SK-N-SH treated with all-trans-retinoic acid at 6 μM for 48 hours (cell line): ENCODE data around the gene NTN1.

Experiments used
- ATAC-seq: fragments of 200-7000 bp; cut with Tn5 transposase; 3 replicates; pipeline ENCODE4 v1.9.1; 2020; ENCODE audit warnings: mild to moderate bottlenecking, moderate library complexity
- ARNTL ChIP-seq: fragments of 450-650 bp; formaldehyde crosslinking; IDR thresholded peaks from 2 replicates; pipeline ENCODE4 v1.5.0; 2020; ENCODE audit warnings: low read depth, mild to moderate bottlenecking, moderate library complexity, borderline replicate concordance
- BACH2 ChIP-seq: fragments of 250-450 bp; sonication (Bioruptor Pico); IDR thresholded peaks from 2 replicates; pipeline ENCODE4 v1.9.0; 2021; ENCODE audit warnings: mild to moderate bottlenecking, borderline replicate concordance
- ESRRG ChIP-seq: fragments of 250-450 bp; sonication (Bioruptor Pico); IDR thresholded peaks from 2 replicates; pipeline ENCODE4 v1.6.1; 2021; ENCODE audit warnings: mild to moderate bottlenecking
- GLIS3 ChIP-seq: fragments of 250-450 bp; sonication (Bioruptor Pico); IDR thresholded peaks from 2 replicates; pipeline ENCODE4 v1.5.0; 2020; ENCODE audit warnings: mild to moderate bottlenecking, moderate library complexity
- ISL1 ChIP-seq: fragments of 250-450 bp; sonication (Bioruptor Pico); IDR thresholded peaks from 2 replicates; pipeline ENCODE4 v2.1.2; 2022; ENCODE audit warnings: mild to moderate bottlenecking, moderate library complexity
- OSR1 ChIP-seq: fragments of 250-450 bp; sonication (Bioruptor Pico); IDR thresholded peaks from 2 replicates; pipeline ENCODE4 v1.8.0; 2022; ENCODE audit warnings: moderate library complexity, mild to moderate bottlenecking, inconsistent platforms
- PATZ1 ChIP-seq: fragments of 250-450 bp; sonication (Bioruptor Pico); IDR thresholded peaks from 2 replicates; pipeline ENCODE4 v1.8.0; 2020; ENCODE audit warnings: mild to moderate bottlenecking, moderate library complexity, borderline replicate concordance
- POU6F1 ChIP-seq: fragments of 250-450 bp; sonication (Bioruptor Pico); IDR thresholded peaks from 2 replicates; pipeline ENCODE4 v1.8.0; 2021; ENCODE audit warnings: low read depth, mild to moderate bottlenecking, moderate library complexity, borderline replicate concordance
- PPARA ChIP-seq: fragments of 250-450 bp; sonication (Bioruptor Pico); IDR thresholded peaks from 2 replicates; pipeline ENCODE4 v1.5.0; 2020; ENCODE audit warnings: mild to moderate bottlenecking, borderline replicate concordance
- SNAI2 ChIP-seq: fragments of 250-450 bp; sonication (Bioruptor Pico); IDR thresholded peaks from 2 replicates; pipeline ENCODE4 v1.5.0; 2020; ENCODE audit warnings: mild to moderate bottlenecking, moderate library complexity
- TCF4 ChIP-seq: fragments of 250-450 bp; sonication (Bioruptor Pico); IDR thresholded peaks from 2 replicates; pipeline ENCODE4 v1.8.0; 2021; ENCODE audit warnings: mild to moderate bottlenecking, moderate library complexity, borderline replicate concordance
- TOX ChIP-seq: fragments of 250-450 bp; sonication (Bioruptor Pico); IDR thresholded peaks from 2 replicates; pipeline ENCODE4 v1.8.0; 2021; ENCODE audit warnings: mild to moderate bottlenecking, moderate library complexity, borderline replicate concordance
- ZC3H10 ChIP-seq: fragments of 250-450 bp; sonication (Bioruptor Pico); IDR thresholded peaks from 2 replicates; pipeline ENCODE4 v1.5.1; 2021; ENCODE audit warnings: mild to moderate bottlenecking, moderate library complexity
- ZFP30 ChIP-seq: fragments of 450-650 bp; formaldehyde crosslinking; IDR thresholded peaks from 2 replicates; pipeline ENCODE4 v1.5.0; 2022; ENCODE audit warnings: mild to moderate bottlenecking, moderate library complexity
- ZNF565 ChIP-seq: fragments of 450-650 bp; formaldehyde crosslinking; conservative IDR thresholded peaks from 2 replicates; pipeline ENCODE4 v1.5.0; 2020; ENCODE audit warnings: low read depth, mild to moderate bottlenecking, moderate library complexity
- ZNF70 ChIP-seq: fragments of 450-650 bp; formaldehyde crosslinking; IDR thresholded peaks from 2 replicates; pipeline ENCODE4 v1.5.0; 2020; ENCODE audit warnings: mild to moderate bottlenecking, moderate library complexity
- ZNF8 ChIP-seq: fragments of 450-650 bp; formaldehyde crosslinking; IDR thresholded peaks from 2 replicates; pipeline ENCODE4 v1.5.0; 2020; ENCODE audit warnings: mild to moderate bottlenecking, moderate library complexity
- TF ChIP-seq, protein P1 (sequence below): fragments of 250-450 bp; sonication (Bioruptor Pico); IDR thresholded peaks from 2 replicates; pipeline ENCODE4 v1.5.1; 2021; ENCODE audit warnings: mild to moderate bottlenecking, moderate library complexity
- TF ChIP-seq, protein P2 (sequence below): fragments of 250-450 bp; sonication (Bioruptor Pico); IDR thresholded peaks from 2 replicates; pipeline ENCODE4 v1.5.1; 2020; ENCODE audit warnings: low read depth, mild to moderate bottlenecking, moderate library complexity
- TF ChIP-seq, protein P3 (sequence below): fragments of 250-450 bp; sonication (Bioruptor Pico); IDR thresholded peaks from 2 replicates; pipeline ENCODE4 v1.5.0; 2020; ENCODE audit warnings: mild to moderate bottlenecking, moderate library complexity

The NTN1 gene

GRCh38 chr17:9123594-9124553 lies 102.6 kb downstream of the NTN1 start (continued):
- TF ChIP-seq, protein P1, sequence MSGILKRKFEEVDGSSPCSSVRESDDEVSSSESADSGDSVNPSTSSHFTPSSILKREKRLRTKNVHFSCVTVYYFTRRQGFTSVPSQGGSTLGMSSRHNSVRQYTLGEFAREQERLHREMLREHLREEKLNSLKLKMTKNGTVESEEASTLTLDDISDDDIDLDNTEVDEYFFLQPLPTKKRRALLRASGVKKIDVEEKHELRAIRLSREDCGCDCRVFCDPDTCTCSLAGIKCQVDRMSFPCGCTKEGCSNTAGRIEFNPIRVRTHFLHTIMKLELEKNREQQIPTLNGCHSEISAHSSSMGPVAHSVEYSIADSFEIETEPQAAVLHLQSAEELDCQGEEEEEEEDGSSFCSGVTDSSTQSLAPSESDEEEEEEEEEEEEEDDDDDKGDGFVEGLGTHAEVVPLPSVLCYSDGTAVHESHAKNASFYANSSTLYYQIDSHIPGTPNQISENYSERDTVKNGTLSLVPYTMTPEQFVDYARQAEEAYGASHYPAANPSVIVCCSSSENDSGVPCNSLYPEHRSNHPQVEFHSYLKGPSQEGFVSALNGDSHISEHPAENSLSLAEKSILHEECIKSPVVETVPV (CRISPR knock-in tag) = no peak
- no peak for TF ChIP-seq ZC3H10 (CRISPR knock-in tag)
- TF ChIP-seq OSR1 (CRISPR knock-in tag) = no peak
- TF ChIP-seq PPARA (CRISPR knock-in tag) = no peak
- no peak for TF ChIP-seq BACH2 (CRISPR knock-in tag)
- TF ChIP-seq ZFP30 = no peak
- TF ChIP-seq, protein P2, sequence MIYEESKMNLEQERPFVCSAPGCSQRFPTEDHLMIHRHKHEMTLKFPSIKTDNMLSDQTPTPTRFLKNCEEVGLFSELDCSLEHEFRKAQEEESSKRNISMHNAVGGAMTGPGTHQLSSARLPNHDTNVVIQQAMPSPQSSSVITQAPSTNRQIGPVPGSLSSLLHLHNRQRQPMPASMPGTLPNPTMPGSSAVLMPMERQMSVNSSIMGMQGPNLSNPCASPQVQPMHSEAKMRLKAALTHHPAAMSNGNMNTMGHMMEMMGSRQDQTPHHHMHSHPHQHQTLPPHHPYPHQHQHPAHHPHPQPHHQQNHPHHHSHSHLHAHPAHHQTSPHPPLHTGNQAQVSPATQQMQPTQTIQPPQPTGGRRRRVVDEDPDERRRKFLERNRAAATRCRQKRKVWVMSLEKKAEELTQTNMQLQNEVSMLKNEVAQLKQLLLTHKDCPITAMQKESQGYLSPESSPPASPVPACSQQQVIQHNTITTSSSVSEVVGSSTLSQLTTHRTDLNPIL = no peak
- no peak for TF ChIP-seq TOX (CRISPR knock-in tag)
- TF ChIP-seq ZNF8 (CRISPR knock-in tag) = no peak
- no peak for TF ChIP-seq POU6F1 (CRISPR knock-in tag)

DNA sequence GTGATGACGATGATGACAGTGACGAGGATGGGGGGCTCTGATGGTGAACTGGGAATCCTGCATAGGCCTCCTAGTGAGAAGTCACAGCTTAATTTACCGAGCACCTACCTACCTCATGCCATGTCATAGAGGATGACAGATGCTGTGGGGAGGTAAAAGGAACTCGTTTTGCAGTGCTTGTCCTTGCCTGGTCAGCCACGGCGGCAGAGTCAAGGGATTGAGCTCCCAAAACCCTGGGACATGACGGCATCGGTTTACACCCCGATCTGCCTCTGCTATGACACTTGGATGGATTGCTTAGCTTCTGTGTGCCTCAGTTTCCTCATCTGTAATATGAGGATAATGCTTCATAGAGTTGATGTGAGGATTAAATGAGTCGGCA lies 103.2 kb downstream of the NTN1 start:
- TF ChIP-seq ZNF565 (CRISPR knock-in tag) (no peak), ZFP30 (no peak), SNAI2 (CRISPR knock-in tag) (no peak), ZC3H10 (CRISPR knock-in tag) (no peak), TCF4 (CRISPR knock-in tag) (no peak), OSR1 (CRISPR knock-in tag) (no peak), TOX (CRISPR knock-in tag) (no peak), PATZ1 (CRISPR knock-in tag) (no peak), GLIS3 (no peak), ISL1 (CRISPR knock-in tag) (no peak), ZNF70 (CRISPR knock-in tag) (no peak), ESRRG (no peak), ARNTL (no peak), PPARA (CRISPR knock-in tag) (no peak)
- TF ChIP-seq, protein P3, sequence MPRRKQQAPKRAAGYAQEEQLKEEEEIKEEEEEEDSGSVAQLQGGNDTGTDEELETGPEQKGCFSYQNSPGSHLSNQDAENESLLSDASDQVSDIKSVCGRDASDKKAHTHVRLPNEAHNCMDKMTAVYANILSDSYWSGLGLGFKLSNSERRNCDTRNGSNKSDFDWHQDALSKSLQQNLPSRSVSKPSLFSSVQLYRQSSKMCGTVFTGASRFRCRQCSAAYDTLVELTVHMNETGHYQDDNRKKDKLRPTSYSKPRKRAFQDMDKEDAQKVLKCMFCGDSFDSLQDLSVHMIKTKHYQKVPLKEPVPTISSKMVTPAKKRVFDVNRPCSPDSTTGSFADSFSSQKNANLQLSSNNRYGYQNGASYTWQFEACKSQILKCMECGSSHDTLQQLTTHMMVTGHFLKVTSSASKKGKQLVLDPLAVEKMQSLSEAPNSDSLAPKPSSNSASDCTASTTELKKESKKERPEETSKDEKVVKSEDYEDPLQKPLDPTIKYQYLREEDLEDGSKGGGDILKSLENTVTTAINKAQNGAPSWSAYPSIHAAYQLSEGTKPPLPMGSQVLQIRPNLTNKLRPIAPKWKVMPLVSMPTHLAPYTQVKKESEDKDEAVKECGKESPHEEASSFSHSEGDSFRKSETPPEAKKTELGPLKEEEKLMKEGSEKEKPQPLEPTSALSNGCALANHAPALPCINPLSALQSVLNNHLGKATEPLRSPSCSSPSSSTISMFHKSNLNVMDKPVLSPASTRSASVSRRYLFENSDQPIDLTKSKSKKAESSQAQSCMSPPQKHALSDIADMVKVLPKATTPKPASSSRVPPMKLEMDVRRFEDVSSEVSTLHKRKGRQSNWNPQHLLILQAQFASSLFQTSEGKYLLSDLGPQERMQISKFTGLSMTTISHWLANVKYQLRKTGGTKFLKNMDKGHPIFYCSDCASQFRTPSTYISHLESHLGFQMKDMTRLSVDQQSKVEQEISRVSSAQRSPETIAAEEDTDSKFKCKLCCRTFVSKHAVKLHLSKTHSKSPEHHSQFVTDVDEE (CRISPR knock-in tag) = no peak
- TF ChIP-seq, protein P2 = no peak
- ATAC-seq = no peak
